ENCODE data around the gene GUCY1A2.

The GUCY1A2 gene

DNA sequence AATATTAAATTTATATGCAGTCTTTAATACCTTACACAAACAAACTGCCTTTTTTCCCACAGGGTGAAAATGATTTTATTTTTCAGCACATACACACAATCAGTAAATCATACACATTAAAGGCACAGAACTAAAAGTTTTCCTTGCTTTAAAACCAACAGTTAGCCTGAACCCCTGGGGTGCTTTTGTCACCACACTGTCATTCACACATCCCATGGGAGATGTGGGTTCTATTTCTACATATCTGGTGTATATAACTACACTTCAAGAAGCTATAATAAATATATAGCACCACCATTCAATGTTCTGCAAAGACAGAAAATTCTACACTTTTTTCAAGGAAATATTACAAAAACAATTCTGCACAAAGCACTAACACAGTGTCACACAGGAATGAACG lies 197.0 kb downstream of the GUCY1A2 start:
- TF ChIP-seq, protein P1, sequence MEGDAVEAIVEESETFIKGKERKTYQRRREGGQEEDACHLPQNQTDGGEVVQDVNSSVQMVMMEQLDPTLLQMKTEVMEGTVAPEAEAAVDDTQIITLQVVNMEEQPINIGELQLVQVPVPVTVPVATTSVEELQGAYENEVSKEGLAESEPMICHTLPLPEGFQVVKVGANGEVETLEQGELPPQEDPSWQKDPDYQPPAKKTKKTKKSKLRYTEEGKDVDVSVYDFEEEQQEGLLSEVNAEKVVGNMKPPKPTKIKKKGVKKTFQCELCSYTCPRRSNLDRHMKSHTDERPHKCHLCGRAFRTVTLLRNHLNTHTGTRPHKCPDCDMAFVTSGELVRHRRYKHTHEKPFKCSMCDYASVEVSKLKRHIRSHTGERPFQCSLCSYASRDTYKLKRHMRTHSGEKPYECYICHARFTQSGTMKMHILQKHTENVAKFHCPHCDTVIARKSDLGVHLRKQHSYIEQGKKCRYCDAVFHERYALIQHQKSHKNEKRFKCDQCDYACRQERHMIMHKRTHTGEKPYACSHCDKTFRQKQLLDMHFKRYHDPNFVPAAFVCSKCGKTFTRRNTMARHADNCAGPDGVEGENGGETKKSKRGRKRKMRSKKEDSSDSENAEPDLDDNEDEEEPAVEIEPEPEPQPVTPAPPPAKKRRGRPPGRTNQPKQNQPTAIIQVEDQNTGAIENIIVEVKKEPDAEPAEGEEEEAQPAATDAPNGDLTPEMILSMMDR (IDR thresholded peaks at IDR 0.05; ENCODE audit: low read depth, low read length): no peak
- no peak for DNase-seq (ENCODE audit: extremely low read depth, low read depth)

- no peak for DNase-seq (ENCODE audit: extremely low read depth, low read depth)
- TF ChIP-seq, protein P1 (IDR thresholded peaks at IDR 0.05; ENCODE audit: low read depth, low read length): no peak
Measured at GRCh38 chr11:106818443-106818842, 199.8 kb downstream of the GUCY1A2 start.

DNA sequence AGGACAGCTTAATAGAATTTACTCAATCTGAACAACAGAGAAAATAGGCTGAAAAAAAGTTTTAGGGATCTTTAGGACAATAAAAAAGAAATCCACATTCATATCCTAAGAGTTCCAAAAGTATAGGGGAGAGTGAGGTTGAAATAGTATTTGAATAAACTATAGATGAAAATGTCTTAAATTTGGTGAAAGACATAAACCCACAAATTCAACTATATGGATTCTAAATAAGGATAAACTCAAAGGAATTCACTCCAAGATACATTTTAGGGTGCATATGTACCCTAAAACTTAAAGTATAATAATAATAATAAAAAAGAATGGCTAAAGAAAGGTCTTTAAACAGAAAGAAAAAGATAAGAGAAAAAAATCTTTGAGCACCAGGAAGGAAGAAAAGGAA lies 203.1 kb downstream of the GUCY1A2 start:
- TF ChIP-seq, protein P1 (IDR thresholded peaks at IDR 0.05; ENCODE audit: low read depth, low read length): no peak
- DNase-seq (ENCODE audit: extremely low read depth, low read depth): no peak

DNA sequence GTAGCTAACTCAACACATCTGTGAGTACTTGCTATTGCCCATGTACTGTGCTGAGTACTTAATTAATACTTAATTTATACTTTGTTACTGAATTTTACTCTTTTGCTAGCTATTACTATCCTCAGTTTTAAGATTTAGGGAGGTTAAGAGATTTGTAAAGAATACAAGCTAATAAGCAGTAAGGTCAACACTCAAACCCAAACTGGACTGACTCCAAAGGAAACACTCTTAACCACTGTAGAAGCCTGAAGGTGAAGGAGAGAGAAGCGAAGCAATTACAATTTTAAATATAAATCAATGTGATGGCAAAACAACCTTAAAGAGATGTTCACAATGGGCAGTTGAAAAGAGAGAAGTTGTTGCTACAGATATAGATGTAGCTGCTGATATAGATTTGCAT lies 204.5 kb downstream of the GUCY1A2 start:
- TF ChIP-seq, protein P1 (IDR thresholded peaks at IDR 0.05; ENCODE audit: low read depth, low read length): no peak
- no peak for DNase-seq (ENCODE audit: extremely low read depth, low read depth)

- TF ChIP-seq, protein P1 (IDR thresholded peaks at IDR 0.05; ENCODE audit: low read depth, low read length): no peak
- DNase-seq (ENCODE audit: extremely low read depth, low read depth): no peak
Measured at GRCh38 chr11:106794058-106794457, 224.2 kb downstream of the GUCY1A2 start.

- DNase-seq (ENCODE audit: extremely low read depth, low read depth): no peak
- TF ChIP-seq, protein P1 (IDR thresholded peaks at IDR 0.05; ENCODE audit: low read depth, low read length): no peak
Measured at GRCh38 chr11:106789406-106789805, 228.9 kb downstream of the GUCY1A2 start.

- TF ChIP-seq, protein P1 (IDR thresholded peaks at IDR 0.05; ENCODE audit: low read depth, low read length): no peak
- DNase-seq (ENCODE audit: extremely low read depth, low read depth): no peak
Measured at GRCh38 chr11:106787454-106787853, 230.8 kb downstream of the GUCY1A2 start.
